Ovary (tissue), 3 donors: ENCODE data around the gene SFXN5.
"Not testable (repeated sequence)": the region's sequence is repeated elsewhere in the genome, so short reads cannot be mapped to it uniquely, and the experiment has no call there.

Experiments used
- CTCF ChIP-seq, 3 donors: fragments of 450-650 bp in 2 of 3; fragments of 200-600 bp in 1 of 3; IDR thresholded peaks; one replicate each; pipeline versions ENCODE4 v1.5.1 to v1.8.0; 2016 to 2022; ENCODE audit warnings: antibody characterized with exemption in 3 of 3, mild to moderate bottlenecking in 1 of 3
- EP300 ChIP-seq: sonication (generic); formaldehyde crosslinking; IDR thresholded peaks from one replicate; pipeline ENCODE4 v1.6.1; 2017; ENCODE audit warnings: antibody characterized with exemption
- donor health status: DM: no; HTN: no; CAD: no.

DNA sequence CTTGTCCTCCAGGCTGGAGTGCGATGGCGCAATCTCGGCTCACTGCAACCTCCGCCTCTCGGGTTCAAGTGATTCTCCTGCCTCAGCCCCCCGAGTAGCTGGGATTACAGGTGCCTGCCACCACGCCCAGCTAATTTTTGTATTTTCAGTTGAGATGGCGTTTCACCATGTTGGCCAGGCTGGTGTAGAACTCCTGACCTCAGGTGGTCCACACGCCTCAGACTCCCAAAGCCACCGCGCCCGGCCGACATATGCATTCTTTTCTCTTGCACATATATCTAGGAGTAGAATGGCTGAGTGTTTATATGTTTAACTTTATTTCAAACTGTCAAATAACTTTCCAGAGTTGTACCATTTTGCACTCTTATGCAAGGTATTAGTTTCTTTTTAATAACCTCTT lies 164.1 kb downstream of the SFXN5 start:
- not testable (repeated sequence) for TF ChIP-seq CTCF (IDR thresholded peaks at IDR 0.05); EP300
